ENCODE results near the gene FAM25G. TPM values are rescaled to one million over a fixed set of nuclear protein-coding genes. Genes with fewer than 3 reads are reported as not detected.
"Not testable (repeated sequence)": the region's sequence is repeated elsewhere in the genome, so short reads cannot be mapped to it uniquely, and the experiment has no call there.

The FAM25G gene
- total RNA-seq, 2 donors from 2014 or later: not detected

DNA sequence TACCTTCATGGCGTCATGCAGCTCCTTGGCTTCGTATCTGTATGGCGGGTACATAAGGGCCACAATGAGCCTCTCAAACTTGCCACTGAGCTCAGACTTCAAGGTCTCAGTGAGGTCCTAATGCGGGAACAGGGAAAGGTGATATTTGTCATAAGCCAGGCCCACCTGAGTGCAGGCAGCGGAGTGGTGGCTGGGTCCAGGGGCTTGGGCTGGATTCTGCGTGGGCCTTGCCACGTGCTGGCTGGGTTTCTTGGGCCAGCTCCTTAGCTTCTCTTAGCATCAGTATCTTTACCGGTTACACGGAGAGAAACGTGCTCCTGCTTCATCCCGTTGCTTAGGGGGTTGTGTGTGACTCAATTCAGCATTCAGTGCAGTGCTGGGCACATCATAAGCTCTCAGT, 14.4 kb downstream of the FAM25G start:
- not testable (repeated sequence) for H3K27me3 Mint-ChIP-seq; H3K27ac Mint-ChIP-seq; H3K4me3 Mint-ChIP-seq; H3K9me3 ChIP-seq (ENCODE audit: control insufficient read depth, low read length, poor library complexity, severe bottlenecking); DNase-seq; H3K4me1 Mint-ChIP-seq; H3K36me3 Mint-ChIP-seq (ENCODE audit: low read depth); ATAC-seq

DNA sequence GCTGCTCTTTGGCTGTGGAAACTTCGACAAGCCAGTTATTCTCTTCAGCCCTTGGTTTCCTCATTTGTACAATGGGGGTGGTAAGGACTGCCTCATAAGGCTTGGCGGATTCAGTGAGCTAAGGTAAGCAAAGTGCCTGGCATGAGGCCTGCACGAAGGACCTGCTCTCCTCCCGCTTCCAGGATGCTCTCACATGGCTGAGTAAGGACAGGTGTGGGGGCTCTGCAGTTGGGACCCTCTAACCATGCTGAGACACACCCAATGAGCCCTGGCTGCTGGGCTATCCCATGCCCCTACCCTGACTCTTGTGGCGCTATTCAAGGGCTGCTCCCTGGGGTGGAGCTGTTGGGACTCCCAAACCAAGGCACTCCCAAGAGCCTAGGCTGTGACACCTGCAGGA, 16.4 kb downstream of the FAM25G start:
- not testable (repeated sequence) for H3K9me3 ChIP-seq (ENCODE audit: control insufficient read depth, low read length, poor library complexity, severe bottlenecking); H3K27me3 Mint-ChIP-seq; H3K27ac Mint-ChIP-seq; ATAC-seq; H3K4me1 Mint-ChIP-seq; H3K36me3 Mint-ChIP-seq (ENCODE audit: low read depth); H3K4me3 Mint-ChIP-seq; DNase-seq

DNA sequence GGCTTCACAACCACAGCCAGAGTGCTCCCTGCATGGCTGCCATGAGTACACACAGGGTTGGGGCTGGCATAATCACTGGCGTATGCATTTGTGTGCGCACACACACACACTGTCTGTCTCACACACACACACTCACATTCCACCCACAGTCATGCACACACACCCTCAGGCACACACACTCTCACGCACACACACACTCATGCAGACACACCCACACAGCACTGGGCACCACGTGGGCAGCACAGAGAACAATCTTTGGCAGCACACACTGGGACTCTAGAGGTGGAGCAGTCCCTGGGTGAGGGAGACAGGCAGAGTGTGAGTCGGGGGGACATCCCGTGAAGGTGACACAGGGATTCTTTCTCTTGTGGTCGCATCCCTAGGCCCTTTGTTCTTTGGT, 18.0 kb downstream of the FAM25G start:
- not testable (repeated sequence) for H3K27ac Mint-ChIP-seq; H3K9me3 ChIP-seq (ENCODE audit: control insufficient read depth, low read length, poor library complexity, severe bottlenecking); ATAC-seq; H3K4me1 Mint-ChIP-seq; DNase-seq; H3K4me3 Mint-ChIP-seq; H3K36me3 Mint-ChIP-seq (ENCODE audit: low read depth); H3K27me3 Mint-ChIP-seq

DNA sequence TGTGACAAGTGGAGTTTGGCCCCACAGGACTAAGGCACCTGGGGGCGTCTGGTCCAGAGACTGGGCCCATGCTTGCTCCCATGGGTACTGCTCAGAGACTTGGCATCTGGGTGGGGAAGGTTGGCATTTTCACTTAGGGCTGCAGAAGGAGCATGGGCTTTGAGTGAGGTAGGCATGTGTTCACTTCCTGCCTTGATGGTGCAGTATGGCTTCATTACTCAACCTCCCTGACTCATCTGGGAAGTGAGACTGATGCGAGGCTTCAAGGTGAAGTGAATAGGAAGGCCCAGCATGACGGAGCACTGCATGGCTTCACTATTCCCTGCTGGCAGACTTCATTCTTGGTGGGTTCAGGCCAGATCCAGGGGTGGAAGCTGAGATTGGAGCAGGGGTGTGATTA, 18.9 kb downstream of the FAM25G start:
- not testable (repeated sequence) for H3K27ac Mint-ChIP-seq; H3K4me3 Mint-ChIP-seq; H3K9me3 ChIP-seq (ENCODE audit: control insufficient read depth, low read length, poor library complexity, severe bottlenecking); H3K27me3 Mint-ChIP-seq; H3K36me3 Mint-ChIP-seq (ENCODE audit: low read depth); H3K4me1 Mint-ChIP-seq; DNase-seq
- ATAC-seq: peak; percentile 27

DNA sequence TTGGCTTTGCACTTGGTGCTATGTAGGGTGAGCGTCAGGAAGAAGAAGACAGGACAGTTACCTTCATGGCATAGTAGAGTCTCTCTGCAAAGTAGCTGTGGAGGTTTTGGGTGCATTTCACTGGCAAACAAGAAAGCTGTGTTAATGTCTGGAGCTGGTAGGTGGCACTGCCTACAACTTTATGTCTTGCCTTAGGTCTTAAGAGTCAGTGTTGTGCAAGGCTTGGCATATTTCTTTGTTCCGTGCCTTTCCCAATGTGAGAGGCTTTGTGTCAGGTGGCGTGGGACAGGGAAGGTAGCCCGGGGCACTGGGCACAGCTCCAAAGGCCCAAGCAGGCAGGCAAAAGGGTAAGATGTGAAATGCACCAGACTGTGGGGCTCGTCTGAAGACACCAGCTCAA, 19.4 kb downstream of the FAM25G start:
- H3K27me3 Mint-ChIP-seq; H3K36me3 Mint-ChIP-seq (ENCODE audit: low read depth); H3K9me3 ChIP-seq (ENCODE audit: control insufficient read depth, low read length, poor library complexity, severe bottlenecking); H3K4me1 Mint-ChIP-seq; H3K27ac Mint-ChIP-seq; H3K4me3 Mint-ChIP-seq; ATAC-seq; DNase-seq: not testable (repeated sequence)

DNA sequence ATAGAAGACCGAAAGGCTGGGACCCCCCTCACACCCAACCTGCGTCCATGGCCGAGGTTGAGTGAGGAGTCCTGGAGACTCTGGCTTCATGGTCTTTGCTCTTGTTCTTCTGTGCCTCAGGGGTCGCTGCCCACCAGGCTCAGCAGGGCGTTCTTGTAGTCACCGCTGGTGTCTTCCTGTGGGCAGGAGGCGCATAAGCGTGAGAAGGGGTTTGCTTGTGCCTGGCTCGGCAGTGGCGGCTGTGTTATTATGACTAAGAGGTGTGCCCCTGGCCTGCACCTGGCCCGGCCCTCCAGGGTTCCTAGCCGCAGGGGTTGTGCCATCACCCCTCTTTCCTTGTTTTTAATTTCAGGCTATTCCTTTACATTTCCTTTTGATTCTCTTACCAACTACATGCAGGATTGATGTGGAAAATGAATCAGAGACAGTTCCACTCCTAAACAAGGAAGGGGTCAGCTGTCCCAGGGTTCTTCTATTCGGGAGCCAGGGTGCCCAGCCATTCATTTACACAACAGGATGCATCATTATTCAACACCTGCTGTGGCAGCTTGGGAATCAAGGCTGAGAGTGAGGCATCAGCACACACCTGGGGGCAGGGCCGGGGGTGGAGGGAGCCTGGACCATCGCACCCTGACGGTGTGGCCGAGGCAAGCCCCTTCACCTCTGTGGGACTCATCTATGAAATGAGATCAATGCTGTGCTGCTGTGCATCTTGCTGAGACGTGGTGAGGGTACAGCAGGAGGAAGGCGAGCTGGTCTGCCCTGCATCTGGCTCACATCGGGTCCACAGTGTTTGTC, 22.6 kb downstream of the FAM25G start:
- not testable (repeated sequence) for H3K4me1 Mint-ChIP-seq; DNase-seq; H3K9me3 ChIP-seq (ENCODE audit: control insufficient read depth, low read length, poor library complexity, severe bottlenecking); H3K27ac Mint-ChIP-seq; ATAC-seq; H3K36me3 Mint-ChIP-seq (ENCODE audit: low read depth); H3K4me3 Mint-ChIP-seq; H3K27me3 Mint-ChIP-seq

DNA sequence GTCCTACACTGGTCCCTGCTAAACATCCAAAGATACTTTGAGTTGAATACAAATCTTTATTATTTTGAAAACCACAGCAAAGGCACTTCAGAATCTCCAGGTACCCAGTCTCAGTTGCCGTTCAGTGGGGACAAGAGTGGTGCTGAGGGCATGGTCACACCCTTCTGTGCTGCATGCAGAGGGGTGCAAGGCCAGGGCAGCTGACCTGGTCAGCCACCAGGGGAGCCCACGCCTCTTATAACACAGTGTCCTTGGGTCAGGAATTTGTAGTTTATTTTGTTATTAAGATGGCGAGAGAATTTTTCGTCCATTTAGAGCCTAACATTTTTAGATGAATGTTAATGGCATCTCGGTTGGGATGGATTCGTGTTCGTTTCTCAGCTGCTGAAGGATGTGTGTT, 23.5 kb downstream of the FAM25G start:
- H3K36me3 Mint-ChIP-seq (ENCODE audit: low read depth); H3K9me3 ChIP-seq (ENCODE audit: control insufficient read depth, low read length, poor library complexity, severe bottlenecking); ATAC-seq; DNase-seq; H3K27me3 Mint-ChIP-seq; H3K27ac Mint-ChIP-seq; H3K4me3 Mint-ChIP-seq; H3K4me1 Mint-ChIP-seq: not testable (repeated sequence)

DNA sequence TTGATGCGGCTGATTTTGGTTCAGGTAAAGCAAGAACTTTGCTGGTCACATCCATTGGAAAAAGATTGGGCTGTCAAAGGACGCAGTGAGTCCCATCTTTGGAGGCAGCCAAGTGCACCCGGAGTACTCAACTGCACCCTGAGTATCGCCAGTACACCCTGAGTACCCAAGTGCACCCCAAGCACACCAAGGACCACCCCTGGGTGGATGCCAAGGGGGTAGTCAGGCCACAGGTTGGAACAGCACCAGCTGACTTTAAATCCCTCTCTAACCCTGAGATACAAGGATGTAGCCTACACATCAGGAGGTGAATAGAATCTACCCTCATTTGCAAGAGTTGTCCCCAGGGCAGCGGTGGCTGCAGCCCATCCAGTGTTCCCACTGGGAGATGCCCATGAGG, 24.0 kb downstream of the FAM25G start:
- ATAC-seq; DNase-seq; H3K4me1 Mint-ChIP-seq; H3K27me3 Mint-ChIP-seq; H3K4me3 Mint-ChIP-seq; H3K9me3 ChIP-seq (ENCODE audit: control insufficient read depth, low read length, poor library complexity, severe bottlenecking); H3K27ac Mint-ChIP-seq; H3K36me3 Mint-ChIP-seq (ENCODE audit: low read depth): not testable (repeated sequence)

DNA sequence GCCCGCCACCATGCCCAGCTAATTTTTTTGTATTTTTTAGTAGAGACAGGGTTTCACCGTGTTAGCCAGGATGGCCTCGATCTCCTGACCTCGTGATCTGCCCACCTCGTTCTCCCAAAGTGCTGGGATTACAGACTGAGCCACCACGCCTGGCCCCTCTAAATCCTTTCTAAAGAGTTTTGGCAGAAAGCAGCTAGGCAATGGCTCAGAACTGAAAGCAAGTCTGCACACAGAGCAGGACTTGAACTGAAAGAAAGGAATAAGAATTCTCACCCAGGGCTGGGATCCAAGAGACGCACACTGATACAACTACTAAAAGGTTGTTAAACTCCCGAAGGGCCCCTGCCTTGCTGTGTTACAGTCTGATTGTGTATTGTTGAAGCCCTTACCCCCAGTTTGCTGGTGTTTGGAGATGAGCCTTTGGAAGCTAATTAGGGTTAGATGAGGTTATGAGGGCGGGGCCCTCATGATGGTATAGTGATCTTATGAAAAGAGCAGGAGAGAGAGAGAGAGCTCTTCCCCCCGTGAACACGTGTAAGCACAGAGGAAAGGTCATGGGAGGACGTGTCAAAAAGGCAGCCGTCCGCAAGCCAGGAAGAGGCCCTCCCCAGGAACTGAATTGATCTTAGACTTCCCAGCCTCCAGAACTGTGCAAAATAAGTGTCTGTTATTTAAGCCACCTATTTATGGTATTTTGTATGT, 26.1 kb downstream of the FAM25G start:
- H3K27me3 Mint-ChIP-seq; H3K36me3 Mint-ChIP-seq (ENCODE audit: low read depth); DNase-seq; H3K27ac Mint-ChIP-seq; H3K4me3 Mint-ChIP-seq; H3K4me1 Mint-ChIP-seq; ATAC-seq; H3K9me3 ChIP-seq (ENCODE audit: control insufficient read depth, low read length, poor library complexity, severe bottlenecking): not testable (repeated sequence)

DNA sequence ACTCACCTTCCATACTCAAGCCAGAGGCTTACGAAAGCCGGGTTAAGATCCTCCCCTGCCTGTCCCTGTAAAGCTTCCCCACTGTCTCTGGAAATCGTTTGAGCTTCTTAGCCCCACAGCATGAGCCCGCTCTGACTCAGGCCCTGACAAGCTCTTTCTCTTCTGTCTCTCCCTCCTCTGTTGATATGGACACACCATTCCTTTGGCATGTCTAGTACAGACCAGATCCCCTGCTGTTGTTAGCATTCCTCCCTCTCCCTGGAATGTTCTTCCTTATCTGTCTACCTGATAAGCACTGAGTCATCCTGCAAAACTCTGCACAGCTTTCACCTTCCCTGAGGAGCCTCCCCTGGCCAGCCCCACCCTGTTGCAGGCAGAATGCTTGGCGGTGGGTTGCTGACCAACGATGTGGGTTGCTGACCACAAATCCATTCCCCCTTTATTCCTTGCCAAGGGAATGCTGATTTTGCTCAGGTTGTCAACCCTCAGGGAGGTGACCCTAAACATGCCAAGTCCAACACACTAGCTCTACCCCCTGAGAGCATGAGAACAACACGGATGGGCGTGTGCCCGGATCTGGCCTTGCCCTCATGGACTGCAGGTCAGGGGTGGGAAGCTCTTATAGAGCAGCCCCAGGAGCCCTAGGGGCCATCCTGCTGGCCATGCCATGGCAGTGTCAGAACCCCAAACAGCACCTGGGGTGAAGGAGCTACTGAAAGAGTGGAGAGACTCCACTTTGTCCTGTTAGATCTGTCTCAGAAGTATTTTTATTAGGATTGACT, 28.7 kb downstream of the FAM25G start:
- not testable (repeated sequence) for H3K4me1 Mint-ChIP-seq; H3K36me3 Mint-ChIP-seq (ENCODE audit: low read depth); ATAC-seq; H3K4me3 Mint-ChIP-seq; H3K27ac Mint-ChIP-seq; DNase-seq; H3K9me3 ChIP-seq (ENCODE audit: control insufficient read depth, low read length, poor library complexity, severe bottlenecking)
- H3K27me3 Mint-ChIP-seq: peaks cover 20% of the 10 kb centered on the region

DNA sequence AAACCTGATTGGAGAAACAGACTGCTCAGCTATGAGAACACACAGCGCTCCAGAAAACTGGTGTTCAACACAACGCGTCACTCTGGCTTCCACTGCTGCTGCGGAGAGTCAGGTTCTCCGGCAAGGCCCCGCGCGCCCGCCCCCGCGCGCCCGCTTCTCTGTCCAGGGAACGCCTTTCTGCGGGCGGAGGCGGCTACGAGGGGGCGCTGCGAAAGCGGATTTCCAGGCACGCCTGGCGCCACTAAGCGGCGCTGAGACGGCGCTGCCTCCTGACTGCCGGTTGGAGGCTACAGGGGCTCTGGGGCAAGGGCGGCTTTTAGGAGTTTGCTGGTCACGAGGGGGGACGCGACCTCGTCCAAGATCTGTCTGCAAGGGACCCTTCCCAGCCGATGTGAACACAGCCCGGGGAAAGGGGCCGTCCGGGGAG, 30.2 kb downstream of the FAM25G start:
- peak; percentile 55 for ATAC-seq
- H3K4me3 Mint-ChIP-seq; H3K9me3 ChIP-seq (ENCODE audit: control insufficient read depth, low read length, poor library complexity, severe bottlenecking); H3K27ac Mint-ChIP-seq; DNase-seq; H3K4me1 Mint-ChIP-seq; H3K36me3 Mint-ChIP-seq (ENCODE audit: low read depth): not testable (repeated sequence)
- peaks cover 31% of the 10 kb centered on the region for H3K27me3 Mint-ChIP-seq

DNA sequence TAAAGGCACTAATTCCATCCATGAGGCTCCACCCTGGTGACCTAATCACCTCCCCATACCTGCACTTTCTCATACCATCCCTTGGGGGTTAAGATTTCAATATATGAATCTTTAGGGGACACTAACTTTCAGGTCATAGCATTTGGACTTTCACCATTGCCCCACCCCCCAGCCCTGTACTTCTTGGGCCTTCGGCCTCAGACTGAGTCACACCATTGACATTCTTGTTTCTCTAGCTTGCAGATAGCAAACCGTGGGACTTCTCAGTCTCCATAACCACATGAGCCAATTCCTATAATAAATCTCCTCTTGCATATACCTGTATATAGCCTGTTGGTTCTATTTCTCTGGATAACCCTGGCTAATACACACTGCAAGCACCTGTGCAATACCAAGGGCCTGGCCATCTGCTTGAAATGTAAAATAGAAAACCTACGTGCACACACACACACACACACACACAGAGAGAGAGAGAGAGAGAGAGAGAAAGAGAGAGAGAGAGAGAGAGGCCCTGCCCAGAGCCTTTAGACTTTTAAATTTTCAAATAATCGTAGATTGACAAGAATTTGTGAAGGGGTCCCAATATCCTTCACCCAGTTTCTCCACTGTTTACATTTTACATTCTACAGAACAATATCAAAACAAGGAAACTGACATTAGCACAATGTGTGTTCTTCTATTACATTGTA, 32.9 kb downstream of the FAM25G start:
- no peak overlapping the region for H3K27ac Mint-ChIP-seq

DNA sequence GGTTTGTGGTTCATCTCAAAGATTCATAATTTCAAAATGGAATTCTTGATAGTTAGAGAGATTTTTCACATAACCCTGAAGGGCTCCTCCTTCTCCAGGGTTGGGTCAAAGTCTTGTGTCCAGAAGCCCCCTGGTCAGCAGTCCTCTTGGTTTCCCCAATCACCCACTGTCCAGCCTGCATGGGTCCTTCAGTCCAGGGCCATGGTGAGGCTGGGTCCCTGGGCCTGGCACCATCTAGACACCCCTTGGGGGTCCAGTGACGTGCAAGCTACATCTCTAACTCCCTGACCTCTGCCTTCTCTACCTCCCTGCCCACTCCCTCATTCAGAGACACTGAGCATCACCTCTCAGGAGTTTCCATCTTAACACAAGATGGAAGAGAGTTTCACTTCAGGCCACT, 33.7 kb downstream of the FAM25G start:
- ATAC-seq: no peak
- no peak overlapping the region for H3K27ac Mint-ChIP-seq
- H3K4me1 Mint-ChIP-seq: peaks cover 9% of the 10 kb centered on the region
- H3K4me3 Mint-ChIP-seq: no peak overlapping the region
- no peak for DNase-seq
- peaks cover 55% of the 10 kb centered on the region for H3K27me3 Mint-ChIP-seq
- H3K9me3 ChIP-seq (ENCODE audit: control insufficient read depth, low read length, poor library complexity, severe bottlenecking): no peaks in the 10 kb centered on the region
- H3K36me3 Mint-ChIP-seq (ENCODE audit: low read depth): peaks cover 5% of the 10 kb centered on the region

More for the DNA sequence above, 32.9 kb downstream of the FAM25G start:
- no peak for ATAC-seq
- Mint-ChIP-seq H3K4me1 (peaks cover 6% of the 10 kb centered on the region), H3K27me3 (peaks cover 49% of the 10 kb centered on the region), H3K4me3 (no peak overlapping the region), H3K36me3 (ENCODE audit: low read depth) (peaks cover 2% of the 10 kb centered on the region)
- H3K9me3 ChIP-seq (ENCODE audit: control insufficient read depth, low read length, poor library complexity, severe bottlenecking): no peaks in the 10 kb centered on the region
- no peak for DNase-seq

All from T-helper 17 cell (primary cell).